SK-N-SH treated with all-trans-retinoic acid at 6 μM for 48 hours (cell line): ENCODE results near the gene TAF1A.

ENCODE experiments used
- ARNTL ChIP-seq: fragments of 450-650 bp; formaldehyde crosslinking; IDR thresholded peaks from 2 replicates; pipeline ENCODE4 v1.5.0; 2020; ENCODE audit warnings: low read depth, mild to moderate bottlenecking, moderate library complexity, borderline replicate concordance
- ESRRG ChIP-seq: fragments of 250-450 bp; sonication (Bioruptor Pico); IDR thresholded peaks from 2 replicates; pipeline ENCODE4 v1.6.1; 2021; ENCODE audit warnings: mild to moderate bottlenecking
- ISL1 ChIP-seq: fragments of 250-450 bp; sonication (Bioruptor Pico); IDR thresholded peaks from 2 replicates; pipeline ENCODE4 v2.1.2; 2022; ENCODE audit warnings: mild to moderate bottlenecking, moderate library complexity
- RARB ChIP-seq: fragments of 250-450 bp; sonication (Bioruptor Pico); IDR thresholded peaks from 2 replicates; pipeline ENCODE4 v1.8.0; 2021; ENCODE audit warnings: mild to moderate bottlenecking, moderate library complexity
- ZC3H10 ChIP-seq: fragments of 250-450 bp; sonication (Bioruptor Pico); IDR thresholded peaks from 2 replicates; pipeline ENCODE4 v1.5.1; 2021; ENCODE audit warnings: mild to moderate bottlenecking, moderate library complexity
- ZFP3 ChIP-seq: fragments of 250-450 bp; sonication (Bioruptor Pico); IDR thresholded peaks from 2 replicates; pipeline ENCODE4 v1.5.0; 2020; ENCODE audit warnings: mild to moderate bottlenecking, moderate library complexity
- ZNF565 ChIP-seq: fragments of 450-650 bp; formaldehyde crosslinking; conservative IDR thresholded peaks from 2 replicates; pipeline ENCODE4 v1.5.0; 2020; ENCODE audit warnings: low read depth, mild to moderate bottlenecking, moderate library complexity
- TF ChIP-seq, protein P1 (sequence below): fragments of 250-450 bp; sonication (Bioruptor Pico); IDR thresholded peaks from 2 replicates; pipeline ENCODE4 v1.8.0; 2020; ENCODE audit warnings: mild to moderate bottlenecking, moderate library complexity, borderline replicate concordance

- no peak for TF ChIP-seq ARNTL (CRISPR knock-in tag)
- TF ChIP-seq ZC3H10 (CRISPR knock-in tag), result no peak
- no peak for TF ChIP-seq ESRRG (CRISPR knock-in tag)
- no peak for TF ChIP-seq ZNF565 (CRISPR knock-in tag)
- TF ChIP-seq RARB (CRISPR knock-in tag), result no peak
- TF ChIP-seq, protein P1, sequence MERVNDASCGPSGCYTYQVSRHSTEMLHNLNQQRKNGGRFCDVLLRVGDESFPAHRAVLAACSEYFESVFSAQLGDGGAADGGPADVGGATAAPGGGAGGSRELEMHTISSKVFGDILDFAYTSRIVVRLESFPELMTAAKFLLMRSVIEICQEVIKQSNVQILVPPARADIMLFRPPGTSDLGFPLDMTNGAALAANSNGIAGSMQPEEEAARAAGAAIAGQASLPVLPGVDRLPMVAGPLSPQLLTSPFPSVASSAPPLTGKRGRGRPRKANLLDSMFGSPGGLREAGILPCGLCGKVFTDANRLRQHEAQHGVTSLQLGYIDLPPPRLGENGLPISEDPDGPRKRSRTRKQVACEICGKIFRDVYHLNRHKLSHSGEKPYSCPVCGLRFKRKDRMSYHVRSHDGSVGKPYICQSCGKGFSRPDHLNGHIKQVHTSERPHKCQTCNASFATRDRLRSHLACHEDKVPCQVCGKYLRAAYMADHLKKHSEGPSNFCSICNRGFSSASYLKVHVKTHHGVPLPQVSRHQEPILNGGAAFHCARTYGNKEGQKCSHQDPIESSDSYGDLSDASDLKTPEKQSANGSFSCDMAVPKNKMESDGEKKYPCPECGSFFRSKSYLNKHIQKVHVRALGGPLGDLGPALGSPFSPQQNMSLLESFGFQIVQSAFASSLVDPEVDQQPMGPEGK (CRISPR knock-in tag), result no peak
- TF ChIP-seq ISL1 (CRISPR knock-in tag), result no peak
- TF ChIP-seq ZFP3 (CRISPR knock-in tag), result no peak
Measured at GRCh38 chr1:222546548-222547259, 43.0 kb downstream of the TAF1A start.
